SKM-1 (cell line): ENCODE measurements around the gene ROR1.

Experiments used
- DNase-seq: peaks from one replicate; lab custom pipeline; 2025; ENCODE audit not compliant: unreplicated experiment; lab: John Stamatoyannopoulos, UW

The ROR1 gene

GRCh38 chr1:63849149-63849548 lies 75.3 kb downstream of the ROR1 start:
- DNase-seq = no peak

GRCh38 chr1:63854091-63854490 lies 80.3 kb downstream of the ROR1 start:
- no peak for DNase-seq

GRCh38 chr1:63855942-63856341 lies 82.1 kb downstream of the ROR1 start:
- no peak for DNase-seq

- DNase-seq = no peak
Observed at GRCh38 chr1:63856924-63857323, 83.1 kb downstream of the ROR1 start.

- DNase-seq = no peak
Observed at GRCh38 chr1:63857478-63857877, 83.7 kb downstream of the ROR1 start.

GRCh38 chr1:63858153-63858552 lies 84.3 kb downstream of the ROR1 start:
- DNase-seq = no peak

GRCh38 chr1:63859480-63860275 lies 85.9 kb downstream of the ROR1 start:
- no peak for DNase-seq

GRCh38 chr1:63861052-63861691 lies 87.4 kb downstream of the ROR1 start:
- no peak for DNase-seq

- DNase-seq = no peak
Observed at GRCh38 chr1:63863145-63863544, 89.3 kb downstream of the ROR1 start.

GRCh38 chr1:63864224-63864641 lies 90.4 kb downstream of the ROR1 start:
- no peak for DNase-seq

GRCh38 chr1:63865561-63865960 lies 91.7 kb downstream of the ROR1 start:
- no peak for DNase-seq

- DNase-seq = no peak
Observed at GRCh38 chr1:63866084-63866483, 92.3 kb downstream of the ROR1 start.

- DNase-seq = no peak
Observed at GRCh38 chr1:63867429-63868176, 93.8 kb downstream of the ROR1 start.

- no peak for DNase-seq
Observed at GRCh38 chr1:63868268-63868781, 94.5 kb downstream of the ROR1 start.

GRCh38 chr1:63870152-63870551 lies 96.3 kb downstream of the ROR1 start:
- no peak for DNase-seq

- no peak for DNase-seq
Observed at GRCh38 chr1:63871463-63871862, 97.6 kb downstream of the ROR1 start.

- no peak for DNase-seq
Observed at GRCh38 chr1:63873751-63874150, 99.9 kb downstream of the ROR1 start.

GRCh38 chr1:63874278-63874880 lies 100.6 kb downstream of the ROR1 start:
- no peak for DNase-seq

GRCh38 chr1:63875636-63876035 lies 101.8 kb downstream of the ROR1 start:
- no peak for DNase-seq

- DNase-seq = no peak
Observed at GRCh38 chr1:63877021-63877767, 103.4 kb downstream of the ROR1 start.

GRCh38 chr1:63877816-63878215 lies 104.0 kb downstream of the ROR1 start:
- no peak for DNase-seq
